NT2/D1 (cell line): ENCODE data around the gene CAMK2A.

Experiments
- SUZ12 ChIP-seq: IDR thresholded peaks from 2 replicates; pipeline ENCODE4 v1.6.1; 2011; ENCODE audit not compliant: insufficient read length, insufficient read depth; ENCODE audit errors: extremely low read depth
- YY1 ChIP-seq: IDR thresholded peaks from 2 replicates; pipeline ENCODE4 v1.6.1; 2011; ENCODE audit not compliant: insufficient read length, insufficient read depth
- ZNF274 ChIP-seq: IDR thresholded peaks from 2 replicates; pipeline ENCODE4 v1.6.1; 2011; ENCODE audit warnings: mild to moderate bottlenecking, low read depth, low read length

DNA sequence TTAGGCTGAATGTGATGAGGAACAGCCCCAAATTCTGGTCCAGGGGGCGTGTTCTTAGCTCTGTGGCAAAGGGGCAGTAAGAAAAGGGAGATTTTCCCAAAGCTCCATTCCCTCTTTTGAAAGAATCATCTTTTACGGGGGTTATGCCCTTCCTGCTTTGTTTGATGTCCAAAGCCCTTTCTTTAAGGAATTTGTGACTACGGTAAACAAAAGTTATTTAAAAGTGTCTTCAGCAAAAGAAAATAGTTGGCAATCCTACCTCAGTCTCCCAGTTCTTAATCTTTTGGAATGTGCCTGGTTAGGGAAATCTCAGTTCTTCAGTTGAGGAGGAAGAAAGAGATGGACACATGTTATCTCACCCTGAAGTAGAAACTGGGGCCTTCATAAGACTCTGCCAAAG is 37.6 kb upstream of the CAMK2A start:
- TF ChIP-seq YY1 (no peak), ZNF274 (no peak), SUZ12 (no peak)
